ENCODE measurements around the gene HEXIM1.

HEXIM1 gene

GRCh38 chr17:45190503-45191255, 42.4 kb downstream of the HEXIM1 start:
- Histone ChIP-seq H3K27me3 (no peaks in the 10 kb centered on the region), H3K36me3 (no peaks in the 10 kb centered on the region), H3K4me2 (peak overlapping the region; percentile 49), H3K4me1 (peaks cover 18% of the 10 kb centered on the region), H3K9ac (no peak overlapping the region; the same call in 1 of the 2 replicates), H3K4me3 (no peak overlapping the region), H3K27ac (no peak overlapping the region), H3K9me3 (no peaks in the 10 kb centered on the region), H4K20me1 (no peaks in the 10 kb centered on the region)
- TF ChIP-seq Cebpa-rat (IDR thresholded peaks at IDR 0.05): no peak

- no peak for TF ChIP-seq Cebpa-rat (IDR thresholded peaks at IDR 0.05)
- no peaks in the 10 kb centered on the region for H3K36me3 ChIP-seq
- no peaks in the 10 kb centered on the region for H4K20me1 ChIP-seq
- H3K9me3 ChIP-seq: no peaks in the 10 kb centered on the region
- no peak overlapping the region for H3K4me3 ChIP-seq
- no peak overlapping the region for H3K4me2 ChIP-seq
- no peaks in the 10 kb centered on the region for H3K27me3 ChIP-seq
- H3K9ac ChIP-seq: no peak overlapping the region
- peaks cover 47% of the 10 kb centered on the region for H3K4me1 ChIP-seq
- no peak overlapping the region for H3K27ac ChIP-seq
Measured at GRCh38 chr17:45195424-45195823, 47.1 kb downstream of the HEXIM1 start.

GRCh38 chr17:45197108-45197507, 48.8 kb downstream of the HEXIM1 start:
- Histone ChIP-seq H3K9ac (no peak overlapping the region), H3K9me3 (no peaks in the 10 kb centered on the region), H3K4me3 (no peak overlapping the region), H3K27me3 (no peaks in the 10 kb centered on the region), H4K20me1 (no peaks in the 10 kb centered on the region), H3K27ac (peak overlapping the region; percentile 65), H3K36me3 (no peaks in the 10 kb centered on the region), H3K4me1 (peaks cover 52% of the 10 kb centered on the region), H3K4me2 (peak overlapping the region; percentile 77)
- TF ChIP-seq Cebpa-rat (IDR thresholded peaks at IDR 0.05): no peak

GRCh38 chr17:45197555-45198334, 49.5 kb downstream of the HEXIM1 start:
- H3K36me3 ChIP-seq: no peaks in the 10 kb centered on the region
- peak overlapping the region; percentile 65 for H3K27ac ChIP-seq
- H3K4me2 ChIP-seq: peak overlapping the region; percentile 77
- H3K27me3 ChIP-seq: no peaks in the 10 kb centered on the region
- no peaks in the 10 kb centered on the region for H3K9me3 ChIP-seq
- H3K4me1 ChIP-seq: peaks cover 53% of the 10 kb centered on the region
- H4K20me1 ChIP-seq: no peaks in the 10 kb centered on the region
- H3K4me3 ChIP-seq: no peak overlapping the region
- no peak for TF ChIP-seq Cebpa-rat (IDR thresholded peaks at IDR 0.05)
- H3K9ac ChIP-seq: peak overlapping the region; percentile 47; the same call in 1 of the 2 replicates

- H4K20me1 ChIP-seq: no peaks in the 10 kb centered on the region
- H3K27me3 ChIP-seq: no peaks in the 10 kb centered on the region
- peak overlapping the region; percentile 77 for H3K4me2 ChIP-seq
- H3K27ac ChIP-seq: peak overlapping the region; percentile 45
- H3K4me3 ChIP-seq: no peak overlapping the region
- peak; percentile 84 for TF ChIP-seq Cebpa-rat (IDR thresholded peaks at IDR 0.05)
- H3K9ac ChIP-seq: peak overlapping the region; percentile 2; the same call in 1 of the 2 replicates
- peaks cover 53% of the 10 kb centered on the region for H3K4me1 ChIP-seq
- no peaks in the 10 kb centered on the region for H3K9me3 ChIP-seq
- no peaks in the 10 kb centered on the region for H3K36me3 ChIP-seq
Measured at GRCh38 chr17:45200701-45201100, 52.4 kb downstream of the HEXIM1 start.

GRCh38 chr17:45201457-45201856, 53.2 kb downstream of the HEXIM1 start:
- no peak overlapping the region for H3K9ac ChIP-seq

More at GRCh38 chr17:45201457-45201856, 53.2 kb downstream of the HEXIM1 start:
- Histone ChIP-seq H3K36me3 (no peaks in the 10 kb centered on the region), H3K27me3 (no peaks in the 10 kb centered on the region), H3K4me1 (peaks cover 53% of the 10 kb centered on the region), H3K4me2 (peak overlapping the region; percentile 77), H4K20me1 (no peaks in the 10 kb centered on the region), H3K27ac (peak overlapping the region; percentile 45; the same call in 1 of the 2 replicates), H3K4me3 (no peak overlapping the region), H3K9me3 (no peaks in the 10 kb centered on the region)
- no peak for TF ChIP-seq Cebpa-rat (IDR thresholded peaks at IDR 0.05)

Data from BLaER1 (cell line).